Measurements from ENCODE around the gene SP1. TPM values are rescaled to one million over a fixed set of nuclear protein-coding genes. Genes with fewer than 3 reads are reported as not detected.
"Not testable (repeated sequence)": the region's sequence is repeated elsewhere in the genome, so short reads cannot be mapped to it uniquely, and the experiment has no call there.

The SP1 gene
- total and polyA plus RNA-seq, 7 experiments from 2014 or later = 10.2 to 103 (median 75.7) TPM

DNA sequence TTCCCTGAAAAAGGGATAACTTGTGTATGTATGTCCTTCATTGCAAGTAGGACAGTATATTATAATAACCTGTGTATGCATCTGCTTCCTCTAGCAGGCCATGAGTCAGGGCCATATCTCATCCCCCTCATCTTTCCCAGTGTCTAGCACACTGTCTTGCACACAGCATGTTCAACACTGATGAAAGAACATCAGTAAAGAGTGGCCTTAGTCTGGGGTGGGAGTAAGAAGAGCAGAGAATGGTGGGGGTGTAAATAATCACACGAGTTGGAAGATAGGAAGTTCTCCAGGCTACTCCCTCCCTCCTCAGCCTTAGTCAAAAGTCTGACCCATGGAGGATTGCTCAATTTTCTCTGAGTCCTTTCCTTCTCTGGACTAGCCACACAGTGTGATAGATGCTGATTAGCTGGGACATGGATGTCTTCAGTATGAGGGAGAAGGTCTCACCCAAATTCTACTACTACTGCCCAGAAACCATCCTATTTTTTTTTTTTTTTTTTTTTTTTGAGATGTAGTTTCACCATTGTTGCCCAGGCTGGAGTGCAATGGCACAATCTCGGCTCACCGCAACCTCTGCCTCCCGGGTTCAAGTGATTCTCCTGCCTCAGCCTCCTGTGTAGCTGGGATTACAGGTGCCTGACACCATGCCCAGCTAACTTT is 14.6 kb upstream of the SP1 start:
- CTCF ChIA-PET = interaction anchor here (0.7 to 2.0 kb wide), 3 partner anchors 13 to 75 kb away, joined by 3 to 10 read pairs (median 3); no protein-coding TSS in a partner anchor
- POLR2A ChIA-PET = no interaction called here
- Mint-ChIP-seq H3K4me3 (peak overlapping the region in 4 of 10 donors; percentile 0 to 63 (median 34)), H3K27ac (peak overlapping the region in 7 of 9 donors; percentile 56 to 91 (median 88)), H3K9me3 (no peaks in the 10 kb centered on the region), H3K36me3 (no peaks in the 10 kb centered on the region), H3K4me1 (peaks cover 10 to 17% (median 15%) of the 10 kb centered on the region in 7 donors), H3K27me3 (no peaks in the 10 kb centered on the region)
- Histone ChIP-seq H3K36me3 (ENCODE audit: control insufficient read depth in 2 of 3, insufficient read depth in 3 of 3, low read length in 3 of 3) (no peaks in the 10 kb centered on the region), H3K27ac (ENCODE audit: low read depth, low read length) (no peak overlapping the region), H3K4me1 (ENCODE audit: control insufficient read depth in 2 of 2, insufficient read depth in 2 of 2, low read length in 2 of 2) (peaks cover 2 to 3% of the 10 kb centered on the region in 2 donors), H3K27me3 (ENCODE audit: control insufficient read depth in 2 of 2, insufficient read depth in 2 of 2, low read length in 2 of 2) (no peaks in the 10 kb centered on the region), H3K9me3 (ENCODE audit: control insufficient read depth in 2 of 3, low read length in 3 of 3) (no peaks in the 10 kb centered on the region), H3K4me3 (ENCODE audit: low read length) (no peak overlapping the region)
- DNase-seq = no peak
- intact Hi-C loops (cut with micrococcal nuclease) = no loop called here
- peak; percentile 75 for ATAC-seq

DNA sequence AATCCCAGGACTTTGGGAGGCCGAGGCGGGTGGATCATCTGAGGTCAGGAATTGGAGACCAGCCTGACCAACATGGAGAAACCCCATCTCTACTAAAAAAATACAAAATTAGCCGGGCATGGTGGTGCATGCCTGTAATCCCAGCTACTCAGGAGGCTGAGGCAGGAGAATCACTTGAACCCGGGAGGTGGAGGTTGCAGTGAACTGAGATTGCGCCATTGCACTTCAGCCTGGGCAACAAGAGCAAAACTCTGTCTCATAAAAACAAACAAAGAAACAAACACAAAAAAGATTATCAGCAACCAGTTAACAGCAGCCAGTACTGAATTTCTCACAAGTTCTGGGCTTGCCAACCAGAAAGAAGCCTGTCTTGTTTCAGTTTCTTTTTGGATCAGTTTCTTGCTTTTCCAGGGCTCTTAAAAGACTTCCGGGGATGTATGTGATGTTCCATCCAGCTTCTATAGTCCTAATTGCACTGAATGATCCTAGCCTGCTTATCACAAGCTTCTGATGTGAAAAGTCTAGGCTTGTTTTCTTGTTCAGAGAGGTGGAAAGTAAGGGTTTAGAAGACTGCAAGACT is 6.3 kb upstream of the SP1 start:
- POLR2A ChIA-PET; H3K27me3 Mint-ChIP-seq; H3K4me3 ChIP-seq (ENCODE audit: low read length); H3K36me3 Mint-ChIP-seq; H3K36me3 ChIP-seq (ENCODE audit: control insufficient read depth in 2 of 3, insufficient read depth in 3 of 3, low read length in 3 of 3); CTCF ChIA-PET; intact Hi-C loops (cut with micrococcal nuclease); H3K27me3 ChIP-seq (ENCODE audit: control insufficient read depth in 2 of 2, insufficient read depth in 2 of 2, low read length in 2 of 2); H3K9me3 Mint-ChIP-seq; H3K9me3 ChIP-seq (ENCODE audit: control insufficient read depth in 2 of 3, low read length in 3 of 3); ATAC-seq: not testable (repeated sequence)
- DNase-seq = peak in 1 of 9 donors; percentile 8
- H3K27ac ChIP-seq (ENCODE audit: low read depth, low read length) = peak overlapping the region; percentile 40
- peak overlapping the region in 7 of 10 donors; percentile 23 to 59 (median 55) for H3K4me3 Mint-ChIP-seq
- peaks cover 17 to 22% of the 10 kb centered on the region in 2 donors for H3K4me1 ChIP-seq (ENCODE audit: control insufficient read depth in 2 of 2, insufficient read depth in 2 of 2, low read length in 2 of 2)
- H3K4me1 Mint-ChIP-seq = peaks cover 11 to 37% (median 26%) of the 10 kb centered on the region in 7 donors
- H3K27ac Mint-ChIP-seq = peak overlapping the region; percentile 61 to 89 (median 75)

DNA sequence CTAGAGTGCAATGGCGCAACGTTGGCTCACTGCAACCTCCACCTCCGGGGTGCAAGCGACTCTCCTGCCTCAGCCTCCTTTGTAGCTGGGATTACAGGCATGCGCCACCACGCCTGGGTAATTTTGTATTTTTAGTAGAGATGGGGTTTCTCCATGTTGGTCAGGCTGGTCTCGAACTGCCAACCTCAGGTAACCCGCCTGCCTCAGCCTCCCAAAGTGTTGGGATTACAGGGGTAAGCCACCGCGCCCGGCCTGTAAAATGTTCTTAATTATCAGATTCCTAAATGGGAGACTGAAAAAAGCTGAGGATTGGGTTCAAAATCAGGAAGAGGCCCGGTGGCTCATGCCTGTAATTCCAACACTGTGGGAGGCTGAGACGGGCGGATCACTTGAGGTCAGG is 5.7 kb upstream of the SP1 start:
- intact Hi-C loops (cut with micrococcal nuclease); H3K36me3 Mint-ChIP-seq; H3K27me3 ChIP-seq (ENCODE audit: control insufficient read depth in 2 of 2, insufficient read depth in 2 of 2, low read length in 2 of 2); DNase-seq; H3K27me3 Mint-ChIP-seq; H3K36me3 ChIP-seq (ENCODE audit: control insufficient read depth in 2 of 3, insufficient read depth in 3 of 3, low read length in 3 of 3); H3K27ac ChIP-seq (ENCODE audit: low read depth, low read length); H3K9me3 ChIP-seq (ENCODE audit: control insufficient read depth in 2 of 3, low read length in 3 of 3); H3K9me3 Mint-ChIP-seq; ATAC-seq; H3K4me3 ChIP-seq (ENCODE audit: low read length); CTCF ChIA-PET; POLR2A ChIA-PET: not testable (repeated sequence)
- Mint-ChIP-seq H3K4me1 (peaks cover 11 to 37% (median 26%) of the 10 kb centered on the region in 7 donors), H3K27ac (peak overlapping the region in 7 of 9 donors; percentile 61 to 89 (median 73)), H3K4me3 (peak overlapping the region in 1 of 10 donors; percentile 59)
- H3K4me1 ChIP-seq (ENCODE audit: control insufficient read depth in 2 of 2, insufficient read depth in 2 of 2, low read length in 2 of 2) = peaks cover 22 to 27% of the 10 kb centered on the region in 2 donors

DNA sequence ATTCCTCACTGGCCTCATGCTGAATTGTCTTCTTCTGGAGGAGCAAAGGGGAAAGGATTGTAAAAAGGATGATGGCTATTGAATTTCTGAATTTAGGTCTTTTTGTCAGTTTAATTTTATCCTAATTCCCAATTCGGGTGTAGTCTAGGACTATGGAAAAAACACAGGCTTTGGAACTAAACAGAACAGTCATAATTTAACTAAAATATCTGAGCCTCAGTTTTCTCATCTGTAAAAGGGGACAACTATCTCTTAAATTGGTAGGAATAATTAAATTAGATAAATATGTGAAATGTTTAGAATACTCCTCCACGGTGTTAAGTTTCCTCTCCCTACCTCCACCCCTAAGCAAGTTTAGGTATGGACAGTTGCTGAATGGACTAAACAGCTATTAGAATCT is 3.2 kb upstream of the SP1 start:
- ChIA-PET CTCF (no interaction called here), POLR2A (interaction anchor here (0.6 to 3.8 kb wide), 4 partner anchors 56 to 197 kb away, joined by 3 to 39 read pairs (median 4); partner anchors contain the start of genes MAP3K12, PRR13 and TARBP2)
- ATAC-seq (no peak), DNase-seq (no peak)
- intact Hi-C loops (cut with micrococcal nuclease) = no loop called here
- Histone ChIP-seq H3K4me1 (ENCODE audit: control insufficient read depth in 2 of 2, insufficient read depth in 2 of 2, low read length in 2 of 2) (peaks cover 21 to 27% of the 10 kb centered on the region in 2 donors), H3K27me3 (ENCODE audit: control insufficient read depth in 2 of 2, insufficient read depth in 2 of 2, low read length in 2 of 2) (no peaks in the 10 kb centered on the region), H3K9me3 (ENCODE audit: control insufficient read depth in 2 of 3, low read length in 3 of 3) (no peaks in the 10 kb centered on the region), H3K27ac (ENCODE audit: low read depth, low read length) (no peak overlapping the region), H3K36me3 (ENCODE audit: control insufficient read depth in 2 of 3, insufficient read depth in 3 of 3, low read length in 3 of 3) (peaks cover 0 to 3% (median 0%) of the 10 kb centered on the region in 3 experiments), H3K4me3 (ENCODE audit: low read length) (no peak overlapping the region)
- Mint-ChIP-seq H3K27me3 (no peaks in the 10 kb centered on the region), H3K4me3 (no peak overlapping the region), H3K4me1 (peaks cover 16 to 34% (median 23%) of the 10 kb centered on the region in 7 donors), H3K27ac (peak overlapping the region in 4 of 9 donors; percentile 21 to 62 (median 40)), H3K9me3 (peaks cover 0 to 2% (median 0%) of the 10 kb centered on the region in 11 donors), H3K36me3 (peaks cover 0 to 6% (median 4%) of the 10 kb centered on the region in 5 donors)

DNA sequence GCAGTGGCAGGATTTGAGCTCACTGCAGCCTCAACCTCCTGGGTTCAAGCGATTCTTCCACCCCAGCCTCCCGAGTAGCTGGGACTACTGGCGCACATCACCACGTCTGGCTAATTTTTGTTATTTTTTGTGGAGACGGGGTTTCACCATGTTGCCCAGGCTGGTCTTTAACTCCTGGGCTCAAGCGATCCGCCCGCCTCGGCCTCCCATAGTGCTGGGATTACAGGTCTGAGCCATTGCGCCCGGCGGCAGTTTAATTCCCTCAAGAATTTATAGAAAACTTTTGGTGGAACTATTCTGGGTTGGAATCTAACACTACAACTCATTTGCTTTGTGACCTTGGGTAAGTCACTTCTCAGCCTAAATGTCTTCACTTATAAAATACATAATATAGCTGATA is 1.8 kb upstream of the SP1 start:
- Mint-ChIP-seq H3K36me3 (peaks cover 0 to 19% (median 8%) of the 10 kb centered on the region in 5 donors), H3K4me1 (peaks cover 25 to 38% (median 31%) of the 10 kb centered on the region in 7 donors), H3K27ac (peak overlapping the region in 3 of 9 donors; percentile 17 to 29 (median 25)), H3K4me3 (no peak overlapping the region), H3K9me3 (peaks cover 0 to 2% (median 0%) of the 10 kb centered on the region in 11 donors), H3K27me3 (no peaks in the 10 kb centered on the region)
- ATAC-seq (no peak), DNase-seq (no peak)
- Histone ChIP-seq H3K4me3 (ENCODE audit: low read length) (peak overlapping the region; percentile 61), H3K4me1 (ENCODE audit: control insufficient read depth in 2 of 2, insufficient read depth in 2 of 2, low read length in 2 of 2) (peaks cover 31 to 35% of the 10 kb centered on the region in 2 donors), H3K9me3 (ENCODE audit: control insufficient read depth in 2 of 3, low read length in 3 of 3) (no peaks in the 10 kb centered on the region), H3K27ac (ENCODE audit: low read depth, low read length) (peak overlapping the region; percentile 75), H3K36me3 (ENCODE audit: control insufficient read depth in 2 of 3, insufficient read depth in 3 of 3, low read length in 3 of 3) (peaks cover 0 to 18% (median 11%) of the 10 kb centered on the region in 3 experiments), H3K27me3 (ENCODE audit: control insufficient read depth in 2 of 2, insufficient read depth in 2 of 2, low read length in 2 of 2) (no peaks in the 10 kb centered on the region)
- POLR2A ChIA-PET = interaction anchor here (0.5 to 3.8 kb wide), 14 partner anchors 10 to 179 kb away, joined by 3 to 39 read pairs (median 6); partner anchors contain the start of genes MAP3K12, MYG1, PRR13 and TARBP2
- CTCF ChIA-PET = interaction anchor here (0.7 to 3.0 kb wide), 4 partner anchors 12 to 131 kb away, joined by 3 to 15 read pairs (median 9); no protein-coding TSS in a partner anchor
- intact Hi-C loops (cut with micrococcal nuclease) = loop anchor here (2.0 kb wide), 3 partner anchors 157 to 1327 kb away; partner anchors contain the start of genes CSAD (in 1 of the 2), NR4A1 (in 1 of the 2) and ZNF740 (in 1 of the 2)

DNA sequence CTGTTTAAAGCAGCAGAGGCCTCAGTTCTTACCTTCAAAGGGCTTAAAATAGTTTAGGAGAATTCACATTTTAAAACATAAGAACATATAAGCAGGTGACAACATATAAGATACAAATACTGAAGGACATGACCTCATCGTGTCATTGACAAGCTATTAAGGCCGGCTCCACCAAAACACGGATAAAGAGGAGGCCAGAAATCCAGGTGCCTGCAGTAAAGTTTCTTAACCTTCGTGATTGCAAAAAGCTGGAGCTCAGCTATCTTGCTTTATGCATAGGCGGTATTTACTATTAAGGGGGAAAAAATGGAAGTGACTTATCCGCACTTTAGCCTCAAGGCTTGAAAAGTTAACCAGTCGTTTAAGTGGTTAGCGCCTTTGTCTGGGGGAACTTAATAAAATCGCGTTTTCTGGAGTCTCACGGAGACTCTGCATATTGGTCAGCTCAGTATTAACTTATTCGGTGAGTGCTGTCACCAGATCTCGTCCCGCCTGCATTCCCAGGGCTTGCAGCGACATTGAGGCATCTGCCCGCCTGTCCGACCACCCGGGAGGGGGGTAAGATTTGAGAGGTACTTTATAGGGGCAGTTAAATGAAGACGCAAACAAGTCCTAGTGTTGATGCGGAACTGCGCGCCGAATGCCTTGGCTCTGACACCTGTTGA is 1.1 kb upstream of the SP1 start:
- no peak overlapping the region for H3K4me3 Mint-ChIP-seq
- peaks cover 0 to 24% (median 14%) of the 10 kb centered on the region in 5 donors for H3K36me3 Mint-ChIP-seq
- Histone ChIP-seq H3K27ac (ENCODE audit: low read depth, low read length) (peak overlapping the region; percentile 75), H3K4me1 (ENCODE audit: control insufficient read depth in 2 of 2, insufficient read depth in 2 of 2, low read length in 2 of 2) (peaks cover 35 to 40% of the 10 kb centered on the region in 2 donors), H3K9me3 (ENCODE audit: control insufficient read depth in 2 of 3, low read length in 3 of 3) (no peaks in the 10 kb centered on the region), H3K4me3 (ENCODE audit: low read length) (peak overlapping the region; percentile 61), H3K27me3 (ENCODE audit: control insufficient read depth in 2 of 2, insufficient read depth in 2 of 2, low read length in 2 of 2) (no peaks in the 10 kb centered on the region), H3K36me3 (ENCODE audit: control insufficient read depth in 2 of 3, insufficient read depth in 3 of 3, low read length in 3 of 3) (peaks cover 0 to 21% (median 13%) of the 10 kb centered on the region in 3 experiments)
- no peaks in the 10 kb centered on the region for H3K27me3 Mint-ChIP-seq
- DNase-seq (no peak), ATAC-seq (no peak)
- H3K27ac Mint-ChIP-seq = no peak overlapping the region
- POLR2A ChIA-PET = interaction anchor here (0.5 to 3.8 kb wide), 34 partner anchors 9 to 1042 kb away, joined by 3 to 39 read pairs (median 6); partner anchors contain the start of genes AAAS, CSAD, EIF4B and MAP3K12
- H3K9me3 Mint-ChIP-seq = peaks cover 0 to 2% (median 0%) of the 10 kb centered on the region in 11 donors
- H3K4me1 Mint-ChIP-seq = peaks cover 31 to 40% (median 32%) of the 10 kb centered on the region in 7 donors
- intact Hi-C loops (cut with micrococcal nuclease) = loop anchor here (1.0 to 2.0 kb wide), 13 partner anchors 27 to 1328 kb away; partner anchors contain the start of genes AAAS (in 2 of the 2), CSAD (in 2 of the 2), EIF4B (in 2 of the 2) and ZNF740 (in 2 of the 2)
- CTCF ChIA-PET = interaction anchor here (0.7 to 3.0 kb wide), 10 partner anchors 11 to 130 kb away, joined by 3 to 15 read pairs (median 5); partner anchors contain the start of genes AAAS and TARBP2

All from naive thymus-derived CD4-positive, alpha-beta T cell (primary cell).